Measurements from ENCODE around the gene POLR3C. TPM values are rescaled to one million over a fixed set of nuclear protein-coding genes. Genes with fewer than 3 reads are reported as not detected.
"Not testable (repeated sequence)": the region's sequence is repeated elsewhere in the genome, so short reads cannot be mapped to it uniquely, and the experiment has no call there.

POLR3C gene
- total RNA-seq, 1 experiment from 2014 or later: 56.4 TPM

DNA sequence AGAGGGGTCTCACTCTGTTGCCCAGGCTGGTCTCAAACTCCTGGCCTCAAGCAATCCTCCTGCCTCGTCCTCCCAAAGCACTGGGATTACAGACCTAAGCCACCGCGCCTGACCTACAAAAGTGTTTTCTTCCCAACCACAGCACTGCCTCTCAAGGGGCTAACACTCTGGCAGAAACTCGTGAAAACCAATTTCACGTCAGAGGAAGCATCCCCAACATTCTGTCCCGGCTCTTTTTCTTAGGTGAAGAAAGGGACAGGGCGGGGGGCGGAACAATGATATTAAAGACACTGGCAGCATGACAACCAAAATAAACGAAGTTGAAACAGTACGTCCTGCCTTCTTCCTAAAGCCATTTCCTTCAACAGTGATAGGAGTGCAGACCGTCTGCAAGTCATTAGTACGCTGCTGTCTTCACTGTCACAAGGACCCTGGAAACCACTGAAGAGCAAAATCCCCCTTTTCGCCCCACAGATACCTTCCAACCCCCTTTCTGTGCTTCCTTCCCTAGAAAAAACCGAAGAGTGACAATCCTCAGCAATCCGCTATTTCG, 1.1 kb upstream of the POLR3C start:
- DNase-seq (ENCODE audit: low read depth): not testable (repeated sequence)

DNA sequence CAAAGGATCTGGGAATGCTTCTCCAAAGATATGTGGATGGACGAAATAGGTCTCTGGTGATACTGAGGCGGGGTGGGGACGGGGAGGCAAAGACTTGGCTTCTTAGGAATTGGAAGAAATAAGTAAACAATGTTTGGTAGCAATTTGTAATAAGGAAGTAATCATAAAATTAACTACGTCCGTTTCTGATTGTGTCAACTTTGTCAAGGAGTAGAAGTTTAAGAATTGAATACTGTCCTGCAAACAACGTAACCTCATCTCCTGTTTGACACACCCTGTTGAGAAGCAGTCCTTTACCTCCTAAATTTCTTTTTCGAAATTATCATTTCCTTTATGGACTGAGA, 471 bp downstream of the POLR3C start:
- no peak for DNase-seq (ENCODE audit: low read depth)

DNA sequence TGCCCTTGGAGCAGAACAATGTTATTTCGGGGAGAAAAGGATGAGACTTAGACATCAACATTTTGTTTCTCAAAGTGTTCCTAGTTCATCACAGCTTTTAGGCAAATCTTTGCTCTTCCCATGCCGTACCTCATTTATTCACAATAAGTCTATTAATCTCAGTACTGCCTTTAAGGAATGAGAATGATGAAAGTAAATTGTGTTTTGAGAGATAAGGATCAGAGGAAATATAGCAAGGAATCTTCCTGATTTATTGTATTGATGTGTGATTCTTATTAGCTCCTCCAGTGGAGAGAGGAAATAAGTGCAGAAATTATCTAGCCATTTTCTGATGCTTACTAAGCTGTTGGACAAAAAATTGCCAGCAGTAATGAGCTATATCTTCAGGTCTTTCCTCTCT, 2.0 kb downstream of the POLR3C start:
- no peak for DNase-seq (ENCODE audit: low read depth)

DNA sequence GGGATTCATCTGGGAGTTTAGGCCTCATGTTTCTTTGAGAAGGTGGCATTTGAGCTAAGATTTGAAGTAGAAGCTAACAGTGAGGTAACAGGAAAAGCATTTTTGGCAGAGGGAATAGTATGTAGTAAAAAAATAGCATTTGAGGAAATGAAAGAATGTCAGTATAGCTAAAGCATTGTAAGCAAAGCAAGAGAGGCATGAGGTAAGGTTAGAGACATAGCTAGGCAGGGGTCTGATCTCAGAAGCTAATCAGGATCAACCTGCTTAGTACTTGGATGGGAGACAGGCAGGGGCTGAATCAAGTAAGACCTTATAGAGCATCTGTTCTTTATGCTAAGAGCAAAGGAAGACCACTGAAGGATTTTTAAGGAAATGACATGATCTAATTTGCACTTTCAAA, 4.0 kb downstream of the POLR3C start:
- no peak for DNase-seq (ENCODE audit: low read depth)

DNA sequence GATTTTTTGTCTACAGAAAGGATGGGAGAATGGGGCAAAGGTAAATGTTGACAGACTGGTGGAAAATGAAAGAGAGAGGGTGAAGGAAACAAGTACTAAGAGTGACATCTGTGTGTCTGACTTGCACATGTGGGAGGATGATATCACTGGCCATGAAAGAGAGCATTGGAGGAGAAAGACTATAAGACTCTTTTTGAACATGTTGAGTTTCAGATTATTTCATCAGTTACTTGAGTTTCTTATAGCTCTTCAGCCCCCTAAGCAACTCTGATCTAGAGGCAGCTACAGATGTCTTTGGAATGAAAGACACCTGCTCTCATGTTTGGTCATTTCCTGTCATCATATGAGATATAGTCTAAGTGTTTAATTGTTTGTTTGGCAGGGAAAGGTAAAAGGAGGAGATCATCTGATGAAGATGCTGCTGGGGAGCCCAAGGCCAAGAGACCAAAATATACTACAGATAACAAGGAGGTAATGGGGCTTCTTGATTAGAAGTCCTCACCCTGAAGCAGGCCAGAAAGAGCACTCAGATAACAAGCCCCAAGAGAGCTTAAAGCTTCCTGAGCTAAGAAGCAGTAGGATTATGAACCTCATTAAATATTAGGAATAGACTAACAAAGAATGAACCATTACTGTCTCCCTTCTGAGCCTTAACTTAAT, 4.5 kb downstream of the POLR3C start:
- DNase-seq (ENCODE audit: low read depth): no peak

DNA sequence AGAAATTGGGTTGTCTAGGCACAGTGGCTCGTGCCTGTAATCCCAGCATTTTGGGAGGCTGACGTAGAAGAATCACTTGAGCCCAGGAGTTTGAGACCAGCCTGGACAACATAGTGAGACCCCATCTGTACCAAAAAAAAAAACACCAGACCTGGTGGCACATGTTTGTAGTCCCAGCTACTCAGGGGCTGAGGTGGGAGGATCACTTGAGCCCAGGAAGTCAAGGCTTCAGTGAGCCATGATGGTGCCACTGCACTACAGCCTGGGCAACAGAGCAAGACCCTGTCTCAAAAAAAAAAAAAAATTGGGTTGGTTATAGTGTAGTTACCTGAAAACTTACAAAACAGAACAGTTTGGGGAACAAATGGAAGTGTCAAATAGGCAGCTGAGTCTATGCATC, 6.8 kb downstream of the POLR3C start:
- DNase-seq (ENCODE audit: low read depth): not testable (repeated sequence)

DNA sequence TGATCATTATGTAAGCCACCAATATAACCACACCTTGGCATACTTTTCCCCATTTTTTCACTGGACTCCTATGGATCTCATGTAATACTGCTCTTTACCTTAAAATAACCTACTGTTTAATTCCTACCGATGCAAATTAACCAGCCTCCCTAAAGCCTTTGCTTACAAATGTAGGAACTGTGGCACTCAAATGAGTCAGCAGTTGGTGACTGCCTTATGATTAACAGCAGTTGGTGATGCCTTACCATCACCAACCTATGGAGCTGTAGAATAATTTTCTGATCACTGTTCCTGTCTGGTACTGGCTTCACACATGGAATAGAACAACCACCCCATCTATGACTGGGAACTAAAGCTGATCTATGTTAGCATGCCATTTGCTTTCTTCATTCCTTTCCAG, 13.7 kb downstream of the POLR3C start:
- no peak for DNase-seq (ENCODE audit: low read depth)

DNA sequence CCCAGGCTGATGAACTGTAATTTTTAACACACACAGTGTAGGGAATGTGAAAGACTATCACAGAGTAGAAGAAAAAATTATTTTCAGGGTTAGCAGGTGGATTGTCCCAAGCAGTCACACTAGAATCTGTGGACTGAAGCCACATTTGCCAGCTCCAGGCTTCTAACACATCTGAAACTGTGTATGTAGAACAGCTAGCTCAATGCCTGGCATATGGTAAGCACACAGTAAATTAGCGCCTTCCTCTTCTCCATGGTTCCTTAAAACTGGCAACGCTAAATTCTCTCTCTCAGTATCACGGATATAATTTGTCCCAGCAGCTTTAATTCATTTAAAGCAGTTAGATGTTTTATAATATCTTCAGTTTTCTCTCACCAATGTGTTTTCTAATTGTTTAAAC, 19.0 kb downstream of the POLR3C start:
- DNase-seq (ENCODE audit: low read depth): no peak

DNA sequence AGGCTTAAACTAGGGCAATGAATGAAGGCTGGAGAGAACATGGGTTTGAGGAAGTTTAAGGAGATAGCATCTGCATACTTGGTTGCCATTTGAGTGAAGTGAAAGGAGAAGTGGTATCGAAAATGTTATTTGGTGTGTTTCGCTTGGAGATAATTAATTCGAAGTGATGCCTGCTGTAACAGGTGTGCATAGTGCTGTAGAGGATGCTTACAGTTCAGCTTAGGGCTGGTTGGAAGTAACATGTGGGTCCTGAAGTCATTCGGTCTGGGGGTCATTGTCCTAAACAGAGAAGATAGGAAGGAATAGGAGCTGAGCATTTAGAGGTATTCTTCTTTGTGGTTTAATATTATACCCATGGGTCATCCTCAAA, 21.1 kb downstream of the POLR3C start:
- peak; percentile 26 for DNase-seq (ENCODE audit: low read depth)

DNA sequence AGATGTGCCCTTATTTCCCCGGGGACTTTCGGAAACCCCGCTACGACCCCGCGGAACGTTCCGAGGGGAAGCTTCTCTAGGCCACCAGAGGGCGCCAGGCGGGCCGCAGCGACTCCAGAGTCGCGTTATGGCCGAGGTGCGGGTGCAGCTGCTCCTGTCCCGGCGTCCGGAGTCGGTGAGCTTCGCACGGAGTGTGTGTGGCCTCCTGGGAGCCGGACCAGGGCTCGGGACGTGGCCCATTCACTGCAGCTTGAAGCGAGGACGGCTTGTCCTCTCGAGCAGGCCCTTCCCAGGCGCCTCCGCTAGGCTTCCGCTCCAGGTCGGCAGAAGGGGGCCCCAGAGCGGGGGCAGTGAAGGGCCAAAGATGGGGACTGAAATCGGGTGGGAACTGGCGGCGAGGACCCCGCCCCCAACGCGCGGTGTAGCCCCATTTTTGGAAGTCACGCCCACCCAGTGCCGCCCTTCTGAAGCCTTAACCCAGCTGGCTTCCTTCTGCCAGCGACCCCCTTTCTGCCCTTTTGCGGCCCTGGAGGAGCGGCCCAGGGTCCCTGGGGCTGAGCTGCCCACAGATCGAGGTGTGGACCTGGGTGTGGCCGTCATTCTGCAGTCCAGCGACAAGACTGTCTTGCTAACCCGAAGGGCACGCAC, 21.6 kb downstream of the POLR3C start, which contains the start of gene NUDT17:
Gene NUDT17, plus strand, starts transcription at position 117 of the 648 bp plus-strand sequence. Its CDS starts 11 bp downstream, at position 128.
- peak; percentile 59 for DNase-seq (ENCODE audit: low read depth)

DNA sequence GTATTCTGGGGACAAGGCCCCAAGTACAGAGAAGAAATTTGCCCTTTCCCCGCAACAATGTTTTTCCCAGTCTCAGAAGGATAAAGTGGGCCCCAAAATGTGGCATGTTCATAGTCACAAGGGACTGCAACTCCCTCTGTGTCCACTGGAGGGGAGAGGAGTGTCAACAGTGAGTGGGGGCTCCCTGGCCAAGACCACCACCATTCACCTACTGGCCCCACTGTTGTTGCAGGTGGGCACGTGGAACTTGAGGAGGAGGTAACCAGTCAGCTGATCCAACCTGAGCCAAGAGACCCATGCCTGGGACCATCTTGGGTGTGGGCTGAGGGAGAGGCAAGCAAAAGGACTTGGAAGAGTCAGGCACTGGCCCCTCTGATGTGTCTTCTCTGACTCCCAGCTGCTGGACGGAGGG, 22.2 kb downstream of the POLR3C start:
- no peak for DNase-seq (ENCODE audit: low read depth)

DNA sequence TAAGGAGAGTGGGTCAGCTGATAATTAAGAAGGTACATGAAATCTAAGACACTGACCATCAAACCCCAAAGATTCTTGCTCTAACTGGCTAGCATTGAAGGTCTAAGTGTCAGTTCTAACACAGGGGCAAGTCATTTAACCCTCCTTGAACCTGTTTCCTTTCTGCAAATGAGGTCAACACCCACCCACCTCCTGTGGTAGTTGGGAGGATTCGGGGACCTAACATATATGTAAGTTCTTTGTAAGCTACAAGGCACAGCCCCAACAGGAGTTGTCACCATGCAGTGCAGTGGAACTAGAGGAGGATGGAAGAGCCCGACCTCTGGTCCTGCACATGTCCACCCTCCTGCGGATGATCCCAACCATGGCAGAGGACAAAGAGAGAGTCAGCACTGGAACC, 23.8 kb downstream of the POLR3C start:
- DNase-seq (ENCODE audit: low read depth): no peak

DNA sequence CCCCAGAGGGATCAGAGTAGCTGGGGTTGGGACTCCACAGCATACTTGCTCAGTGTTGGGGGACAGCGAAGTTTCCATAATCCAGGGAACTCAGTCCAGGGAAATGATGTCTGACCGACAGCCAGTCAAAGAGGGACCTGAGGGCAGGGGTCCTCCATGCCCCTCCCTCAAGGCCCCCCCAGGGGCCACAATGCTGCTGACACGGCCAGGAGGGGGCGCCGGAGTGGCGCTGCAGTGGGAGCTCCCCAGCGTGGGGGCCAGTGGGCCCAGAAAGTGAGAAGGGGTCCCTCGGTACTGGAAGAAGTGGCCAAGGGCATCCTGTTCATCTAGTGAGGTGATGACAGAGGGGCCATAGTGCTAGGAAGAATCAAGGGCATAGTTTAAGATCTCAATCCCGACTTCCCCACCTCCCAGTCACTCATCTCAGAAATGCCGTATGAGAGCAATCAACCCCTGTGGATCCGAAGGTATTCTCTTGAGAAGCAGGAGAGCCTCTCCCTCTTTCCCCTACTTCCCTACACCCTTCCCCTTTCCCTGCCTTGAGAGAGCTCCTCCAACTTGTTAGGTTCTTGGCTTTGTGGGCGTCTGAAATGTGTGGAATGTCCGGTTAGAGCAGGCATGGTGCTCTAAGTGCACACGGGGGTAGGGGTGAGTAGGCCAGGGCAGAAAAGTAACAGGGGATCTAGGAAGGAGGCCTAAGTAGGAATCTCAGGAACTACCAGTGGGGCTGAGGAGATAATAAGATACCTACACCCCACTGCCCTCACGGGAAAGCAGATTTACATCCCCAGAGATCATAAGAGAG, 25.6 kb downstream of the POLR3C start:
- DNase-seq (ENCODE audit: low read depth): peak; percentile 85

DNA sequence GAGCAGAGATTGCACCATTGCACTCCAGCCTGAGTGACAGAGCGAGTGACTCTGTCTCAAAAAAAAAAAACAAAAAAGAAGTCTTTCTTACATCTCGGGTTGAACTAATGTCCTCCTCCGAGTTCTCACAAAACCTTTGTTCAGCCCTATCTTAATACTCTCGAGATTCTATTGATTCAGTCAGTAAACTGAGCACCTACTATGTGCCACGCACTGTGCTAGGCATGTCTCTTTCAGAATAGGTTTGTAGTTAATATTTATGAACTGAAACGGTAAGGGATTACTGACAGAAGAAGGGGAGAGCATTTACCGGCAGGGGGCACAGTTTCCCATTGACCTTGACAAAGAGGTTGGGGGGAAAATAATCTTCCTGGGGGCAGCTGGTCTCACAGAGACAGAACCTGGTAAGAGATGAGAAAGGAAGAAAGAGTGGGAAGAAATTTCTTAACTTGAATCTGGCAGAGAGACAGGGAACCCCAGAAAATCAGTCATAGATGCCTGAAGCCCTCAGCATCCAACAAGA, 31.5 kb downstream of the POLR3C start:
- no peak for DNase-seq (ENCODE audit: low read depth)

DNA sequence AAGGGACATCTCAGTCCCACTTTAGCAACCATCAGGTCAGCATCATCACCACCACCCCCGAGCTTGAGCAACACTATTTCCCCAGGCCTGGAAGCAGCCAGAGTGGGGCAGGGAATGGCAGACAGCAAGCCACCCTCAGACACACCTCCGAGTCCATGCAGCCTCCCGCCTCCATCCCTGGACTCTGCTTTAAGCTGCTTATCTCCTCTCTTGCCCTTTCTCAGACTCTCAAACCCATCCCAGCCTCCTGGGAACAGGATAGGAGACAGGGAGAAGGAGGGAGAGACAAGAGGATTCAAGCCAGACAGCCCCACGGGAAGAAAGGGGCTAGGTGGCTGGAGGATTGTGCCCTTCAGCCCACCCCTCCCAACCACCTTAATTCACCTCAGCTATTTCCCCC, 33.2 kb downstream of the POLR3C start:
- no peak for DNase-seq (ENCODE audit: low read depth)

DNA sequence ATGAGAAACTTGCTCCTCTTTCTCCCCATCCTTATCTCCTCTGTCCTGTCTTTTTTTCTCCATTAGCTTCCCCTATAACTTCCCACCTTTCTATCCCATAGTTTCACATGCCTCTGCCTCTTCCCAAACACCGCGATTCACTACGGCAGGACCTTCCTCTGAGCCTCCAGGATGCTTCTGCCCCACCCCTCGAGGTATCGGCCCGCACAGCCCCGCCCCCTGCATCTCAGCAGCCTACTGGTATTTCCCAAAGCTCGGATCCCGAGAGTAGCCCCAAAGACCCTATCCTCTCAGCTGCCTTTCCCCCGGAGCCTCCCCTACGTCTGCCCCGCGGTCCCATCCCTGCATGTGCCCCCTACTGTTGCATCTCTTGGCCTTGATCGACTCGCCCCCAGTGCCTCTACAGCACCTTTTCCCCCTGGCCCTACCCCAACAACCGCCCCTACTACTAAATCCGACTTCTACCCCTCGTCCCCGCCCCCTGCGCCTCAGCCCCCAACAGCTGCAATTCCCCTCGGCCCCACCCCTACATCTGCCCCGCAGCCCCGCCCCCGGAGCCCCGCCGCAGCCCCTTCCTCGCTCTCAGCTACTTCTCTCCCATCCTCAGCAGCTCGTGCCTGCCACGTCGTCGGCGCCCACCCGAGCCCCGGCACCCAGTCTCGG, 34.4 kb downstream of the POLR3C start:
- DNase-seq (ENCODE audit: low read depth): no peak

DNA sequence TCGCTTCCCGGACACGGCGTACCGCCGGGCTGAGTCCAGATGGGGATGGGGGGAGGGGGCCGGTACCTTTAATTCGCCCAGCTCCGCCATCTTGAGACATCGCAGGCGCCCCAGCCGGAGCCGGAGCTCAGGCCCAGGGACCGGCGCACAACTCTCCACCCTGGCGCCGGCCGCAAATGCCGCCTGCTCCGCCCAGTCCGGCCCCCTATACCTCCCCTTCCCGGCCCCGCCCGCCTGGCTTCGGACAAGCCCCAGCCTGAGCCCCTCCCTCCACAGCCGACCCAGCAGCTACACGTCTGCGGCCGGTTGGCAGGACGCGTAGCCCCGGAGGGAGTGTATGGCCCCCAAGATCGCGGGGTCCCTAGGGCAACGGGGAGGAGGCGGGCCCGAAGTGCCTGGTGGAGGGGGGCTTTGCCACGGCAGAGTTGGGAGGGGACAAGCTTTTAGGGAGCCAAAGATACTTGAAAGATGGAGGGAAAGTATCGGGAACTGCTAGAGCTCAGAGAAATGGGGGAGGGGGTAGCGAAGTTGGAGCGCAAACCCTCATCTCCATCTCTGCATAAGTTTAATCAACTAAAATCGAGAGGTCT, 35.0 kb downstream of the POLR3C start, which contains the start of gene PIAS3:
Gene PIAS3, minus strand, starts transcription at position 181 of the 590 bp plus-strand sequence. Its CDS starts 91 bp downstream, at position 90.
- peak; percentile 90 for DNase-seq (ENCODE audit: low read depth)

DNA sequence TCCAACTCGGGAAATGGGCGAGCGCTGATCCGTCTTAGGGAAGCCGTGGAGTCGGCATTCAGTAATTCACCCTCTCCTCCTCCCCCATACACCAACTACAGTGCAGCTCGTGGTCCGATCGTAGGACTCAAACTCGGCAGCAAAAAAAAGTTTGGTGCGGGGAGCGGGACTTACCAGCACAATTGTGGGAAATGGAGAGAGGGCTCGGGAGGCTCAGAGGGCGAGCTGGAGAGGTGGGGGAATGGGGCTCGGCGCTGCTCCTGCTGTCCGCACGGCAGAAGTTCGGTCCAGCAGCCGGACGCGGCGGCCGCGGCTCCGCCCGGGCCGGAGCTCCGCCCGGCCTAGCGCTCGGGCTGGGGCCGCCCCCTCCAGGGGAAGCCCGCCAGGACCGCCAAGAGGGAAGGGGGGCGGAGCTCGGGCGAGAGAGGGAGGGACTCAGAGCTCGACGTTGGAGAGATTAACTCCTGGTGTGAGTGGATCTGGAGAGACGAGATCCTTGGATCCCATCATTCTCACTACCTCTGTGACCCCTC, 35.6 kb downstream of the POLR3C start:
- peak; percentile 84 for DNase-seq (ENCODE audit: low read depth)

DNA sequence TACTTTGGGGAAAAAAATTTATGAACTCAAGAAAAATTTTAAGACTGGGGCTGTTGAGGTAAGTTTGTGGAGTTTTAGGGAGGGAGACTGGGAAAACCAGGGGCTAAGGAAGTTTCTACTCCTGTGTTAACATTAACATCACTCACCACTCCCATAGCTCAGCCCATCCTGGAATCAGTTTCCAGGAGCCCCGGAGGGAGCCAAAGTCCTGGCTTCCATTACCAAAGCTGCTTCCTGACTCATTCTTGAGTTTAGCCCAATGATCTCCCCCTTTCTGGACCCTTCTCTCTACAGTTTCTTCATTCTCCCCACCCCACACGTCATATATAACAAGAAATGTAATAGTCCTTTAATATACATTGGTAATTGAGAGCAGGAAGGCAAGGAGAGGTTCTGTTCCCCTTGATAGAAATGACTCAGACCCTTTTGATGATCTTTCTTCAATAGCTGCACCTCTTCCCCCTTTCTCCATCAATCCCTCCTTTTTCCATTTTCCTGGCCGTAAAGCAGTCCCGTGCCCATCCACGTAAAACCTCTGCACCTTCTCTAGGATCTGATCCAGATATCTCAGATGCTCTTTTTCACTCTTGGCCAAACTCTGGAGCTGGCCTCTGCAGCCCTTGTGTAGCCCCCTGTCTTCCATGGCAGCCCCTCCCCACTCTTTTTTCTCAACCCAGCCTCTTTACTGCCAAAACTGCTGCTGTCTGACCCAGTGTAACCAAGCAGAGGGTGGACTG, 39.5 kb downstream of the POLR3C start:
- DNase-seq (ENCODE audit: low read depth): no peak

DNA sequence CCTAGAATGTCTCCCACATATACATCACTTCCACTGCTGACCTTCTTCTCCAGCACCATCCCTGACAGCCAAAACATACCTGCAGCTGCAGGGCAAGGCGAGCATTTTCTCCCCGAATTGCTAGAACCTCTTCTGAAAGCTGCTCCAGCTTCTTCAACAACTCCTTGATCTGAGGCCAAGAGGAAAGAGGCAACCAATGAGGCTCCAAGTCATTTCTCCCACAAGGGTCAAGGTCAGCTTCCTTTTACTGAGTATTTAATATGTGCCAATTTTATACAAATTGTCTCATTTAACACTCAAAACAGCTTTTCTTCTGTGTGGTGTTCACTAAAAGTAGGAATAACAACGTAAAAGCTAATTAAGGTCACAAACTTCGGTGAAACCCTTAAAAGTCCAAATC, 44.2 kb downstream of the POLR3C start:
- no peak for DNase-seq (ENCODE audit: low read depth)

Measured in HT1080 (cell line).